Upper lobe of left lung (tissue), 4 donors: Measurements from ENCODE around the gene TCF12.

Experiments
- EP300 ChIP-seq, 4 donors: sonication (generic); formaldehyde crosslinking; IDR thresholded peaks; one replicate each; pipeline ENCODE4 v1.5.1; 2017; ENCODE audit warnings: antibody characterized with exemption in 4 of 4, control low read depth in 2 of 4
- TF ChIP-seq, protein P1 (sequence below), 6 experiments: fragments of 450-650 bp in 4 of 6; fragments of 200-600 bp in 2 of 6; sonication (generic) in 2 of 6; IDR thresholded peaks; one replicate each; pipeline ENCODE4 v1.5.1; 2016 to 2019; ENCODE audit warnings: antibody characterized with exemption in 6 of 6

DNA sequence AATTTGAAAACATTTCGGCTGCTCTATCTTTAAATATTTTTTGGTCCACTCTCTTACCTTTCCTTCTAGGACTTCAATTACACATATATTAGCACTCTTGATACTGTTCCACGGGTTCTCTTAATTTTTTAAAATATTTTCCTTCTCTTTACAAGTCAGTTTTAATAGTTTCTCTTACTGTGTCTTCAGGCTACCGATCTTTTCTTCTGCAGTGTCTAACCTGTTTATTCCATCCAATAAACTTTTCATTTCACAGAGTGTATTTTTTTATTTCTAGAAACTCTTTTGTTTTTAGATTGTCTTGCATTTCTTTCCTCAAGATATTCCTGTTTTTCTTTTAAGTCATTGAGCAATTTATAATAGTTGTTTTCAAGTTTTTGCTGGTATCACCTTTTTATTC, 27.7 kb downstream of the TCF12 start:
- TF ChIP-seq, protein P1, sequence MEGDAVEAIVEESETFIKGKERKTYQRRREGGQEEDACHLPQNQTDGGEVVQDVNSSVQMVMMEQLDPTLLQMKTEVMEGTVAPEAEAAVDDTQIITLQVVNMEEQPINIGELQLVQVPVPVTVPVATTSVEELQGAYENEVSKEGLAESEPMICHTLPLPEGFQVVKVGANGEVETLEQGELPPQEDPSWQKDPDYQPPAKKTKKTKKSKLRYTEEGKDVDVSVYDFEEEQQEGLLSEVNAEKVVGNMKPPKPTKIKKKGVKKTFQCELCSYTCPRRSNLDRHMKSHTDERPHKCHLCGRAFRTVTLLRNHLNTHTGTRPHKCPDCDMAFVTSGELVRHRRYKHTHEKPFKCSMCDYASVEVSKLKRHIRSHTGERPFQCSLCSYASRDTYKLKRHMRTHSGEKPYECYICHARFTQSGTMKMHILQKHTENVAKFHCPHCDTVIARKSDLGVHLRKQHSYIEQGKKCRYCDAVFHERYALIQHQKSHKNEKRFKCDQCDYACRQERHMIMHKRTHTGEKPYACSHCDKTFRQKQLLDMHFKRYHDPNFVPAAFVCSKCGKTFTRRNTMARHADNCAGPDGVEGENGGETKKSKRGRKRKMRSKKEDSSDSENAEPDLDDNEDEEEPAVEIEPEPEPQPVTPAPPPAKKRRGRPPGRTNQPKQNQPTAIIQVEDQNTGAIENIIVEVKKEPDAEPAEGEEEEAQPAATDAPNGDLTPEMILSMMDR (IDR thresholded peaks at IDR 0.05), result no peak
- no peak for TF ChIP-seq EP300 (IDR thresholded peaks at IDR 0.05)
